Neural crest cell (in vitro differentiated cells): ENCODE results near the gene INTS14. TPM values are rescaled to one million over a fixed set of nuclear protein-coding genes. Genes with fewer than 3 reads are reported as not detected.

Source experiments
- DNase-seq: peaks from one replicate; pipeline ENCODE4 v3.0.0; 2021; ENCODE audit warnings: low read depth, mixed read lengths, low spot score
- H3K27ac Mint-ChIP-seq: one replicate; pipeline ENCODE4 v1.8.0; 2021; ENCODE audit warnings: mild to moderate bottlenecking, mixed read lengths; ENCODE audit not compliant: unreplicated experiment
- H3K27me3 Mint-ChIP-seq: 2 replicates; pipeline ENCODE4 v1.8.0; 2021; ENCODE audit warnings: low read depth, mild to moderate bottlenecking, mixed read lengths
- H3K36me3 Mint-ChIP-seq: 2 replicates; pipeline ENCODE4 v1.8.0; 2021; ENCODE audit warnings: low read depth, mild to moderate bottlenecking, mixed read lengths
- H3K4me1 Mint-ChIP-seq: 2 replicates; pipeline ENCODE4 v1.8.0; 2021; ENCODE audit warnings: mixed read lengths
- H3K4me3 Mint-ChIP-seq: one replicate; pipeline ENCODE4 v1.8.0; 2021; ENCODE audit warnings: mild to moderate bottlenecking, mixed read lengths
- H3K9me3 Mint-ChIP-seq: 2 replicates; pipeline ENCODE4 v1.8.0; 2021; ENCODE audit warnings: mixed read lengths
- CTCF ChIP-seq: fragments of 200-600 bp; sonication (generic); conservative IDR thresholded peaks from 2 replicates; pipeline ENCODE4 v1.5.0; 2021; ENCODE audit warnings: antibody characterized with exemption, mild to moderate bottlenecking
- total RNA-seq: library from RNA; stranded (reverse); gene quantifications from 2 replicates; pipeline ENCODE4 v1.2.1, GENCODE V29; 2021

Gene INTS14
- total RNA-seq, 1 donor from 2014 or later, result 53.1 TPM

- no peaks in the 10 kb centered on the region for H3K9me3 Mint-ChIP-seq
- H3K4me3 Mint-ChIP-seq, result no peak overlapping the region
- no peak overlapping the region for H3K27ac Mint-ChIP-seq
These were observed 69.6 kb downstream of the INTS14 start for GRCh38 chr15:65541231-65541820.

DNA sequence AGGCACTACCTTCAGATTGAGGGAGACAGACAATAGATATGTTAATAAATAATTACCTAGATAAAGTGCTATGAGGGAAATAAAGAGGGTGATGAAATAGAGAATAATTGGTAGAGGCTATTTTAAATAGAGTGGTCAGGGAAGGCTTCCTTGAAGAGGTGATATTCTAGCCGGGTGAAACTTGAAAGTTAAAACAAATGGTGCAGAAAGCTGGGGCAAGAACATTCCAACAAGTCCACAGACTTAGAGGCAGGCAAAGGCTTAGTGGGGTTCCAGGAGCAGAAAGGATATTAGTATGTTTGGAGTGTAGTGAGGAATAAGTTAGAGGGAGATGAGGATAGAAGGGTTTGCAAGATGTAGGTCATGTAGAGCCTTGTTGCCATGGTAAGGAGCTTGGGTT is 70.6 kb downstream of the INTS14 start:
- Mint-ChIP-seq H3K27me3 (no peaks in the 10 kb centered on the region), H3K27ac (no peak overlapping the region), H3K4me3 (no peak overlapping the region), H3K9me3 (no peaks in the 10 kb centered on the region), H3K36me3 (peaks cover 3% of the 10 kb centered on the region), H3K4me1 (peaks cover 20% of the 10 kb centered on the region)
- no peak for TF ChIP-seq CTCF
- DNase-seq, result no peak

More at GRCh38 chr15:65541231-65541820, 69.6 kb downstream of the INTS14 start:
- Mint-ChIP-seq H3K36me3 (peaks cover 3% of the 10 kb centered on the region), H3K27me3 (no peaks in the 10 kb centered on the region), H3K4me1 (peaks cover 25% of the 10 kb centered on the region)
- TF ChIP-seq CTCF, result no peak
- no peak for DNase-seq

- Mint-ChIP-seq H3K27me3 (no peaks in the 10 kb centered on the region), H3K27ac (no peak overlapping the region), H3K4me1 (peaks cover 40% of the 10 kb centered on the region), H3K4me3 (no peak overlapping the region), H3K36me3 (peaks cover 3% of the 10 kb centered on the region), H3K9me3 (no peaks in the 10 kb centered on the region)
- TF ChIP-seq CTCF, result no peak
- DNase-seq, result no peak
These were observed 75.7 kb downstream of the INTS14 start for GRCh38 chr15:65535192-65535591.

DNA sequence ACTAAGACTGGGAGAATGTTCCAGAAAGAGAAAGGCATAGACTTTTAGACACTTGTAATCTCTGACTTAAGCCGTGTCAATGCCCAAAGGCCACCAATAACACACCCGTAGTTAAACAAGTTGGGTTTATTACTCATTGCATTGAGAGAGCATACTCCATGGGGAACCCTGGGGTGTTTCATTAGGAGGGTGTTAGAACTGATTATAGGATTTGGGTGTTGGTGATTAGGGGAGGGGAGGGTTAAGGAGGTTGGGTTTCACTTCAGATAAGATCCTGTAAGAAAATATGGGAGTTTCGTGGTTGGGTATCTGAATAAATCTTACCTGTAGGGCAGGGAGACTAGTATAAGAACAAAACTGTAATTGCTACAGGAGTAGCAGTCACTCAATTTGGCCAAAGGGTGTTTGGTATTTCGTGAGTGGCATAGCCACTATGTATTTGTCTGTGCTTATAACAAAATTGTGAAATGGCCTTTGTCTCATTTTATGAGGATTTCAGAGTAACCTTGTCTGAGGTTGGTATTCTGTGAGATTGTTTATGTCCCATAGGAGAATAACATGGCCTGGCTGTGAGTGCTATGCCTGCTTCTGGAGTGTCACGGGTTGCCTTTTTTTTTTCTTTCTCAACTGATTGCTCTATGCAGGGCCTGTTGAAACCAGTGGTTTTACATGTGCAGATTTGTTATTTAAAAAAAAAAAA is 77.7 kb downstream of the INTS14 start:
- Mint-ChIP-seq H3K9me3 (no peaks in the 10 kb centered on the region), H3K27me3 (no peaks in the 10 kb centered on the region), H3K4me1 (peaks cover 41% of the 10 kb centered on the region), H3K4me3 (peak overlapping the region; percentile 84), H3K36me3 (peaks cover 3% of the 10 kb centered on the region), H3K27ac (no peak overlapping the region)
- no peak for DNase-seq
- no peak for TF ChIP-seq CTCF

GRCh38 chr15:65532738-65533051 is 78.2 kb downstream of the INTS14 start:
- no peak for DNase-seq
- Mint-ChIP-seq H3K27ac (no peak overlapping the region), H3K36me3 (no peaks in the 10 kb centered on the region), H3K4me1 (peaks cover 38% of the 10 kb centered on the region), H3K27me3 (no peaks in the 10 kb centered on the region), H3K4me3 (peak overlapping the region; percentile 84), H3K9me3 (no peaks in the 10 kb centered on the region)
- TF ChIP-seq CTCF, result no peak
